ENCODE measurements around the gene TSPAN18.

The TSPAN18 gene

GRCh38 chr11:44930588-44931302 lies 204.0 kb downstream of the TSPAN18 start:
- H3K4me3 ChIP-seq (ENCODE audit: low read depth, low read length): no peak overlapping the region
- TF ChIP-seq CTCF (IDR thresholded peaks at IDR 0.05; ENCODE audit: low read depth, low read length, missing control alignments): no peak
- no peak for DNase-seq (ENCODE audit: low read depth)
- in situ Hi-C loops (cut with HindIII; ENCODE audit: low sequenced_read_pairs): loop anchor here (10.0 to 25.0 kb wide), 2 partner anchors 164 to 407 kb away; no protein-coding TSS in a partner anchor

GRCh38 chr11:44931466-44931865 lies 204.7 kb downstream of the TSPAN18 start:
- in situ Hi-C loops (cut with HindIII; ENCODE audit: low sequenced_read_pairs): loop anchor here (10.0 to 25.0 kb wide), 2 partner anchors 163 to 406 kb away; no protein-coding TSS in a partner anchor
- no peak for TF ChIP-seq CTCF (IDR thresholded peaks at IDR 0.05; ENCODE audit: low read depth, low read length, missing control alignments)
- DNase-seq (ENCODE audit: low read depth): no peak
- H3K4me3 ChIP-seq (ENCODE audit: low read depth, low read length): no peak overlapping the region

GRCh38 chr11:44934110-44934509 lies 207.3 kb downstream of the TSPAN18 start:
- in situ Hi-C loops (cut with HindIII; ENCODE audit: low sequenced_read_pairs): loop anchor here (10.0 to 25.0 kb wide), 2 partner anchors 161 to 403 kb away; no protein-coding TSS in a partner anchor
- no peak overlapping the region for H3K4me3 ChIP-seq (ENCODE audit: low read depth, low read length)
- TF ChIP-seq CTCF (IDR thresholded peaks at IDR 0.05; ENCODE audit: low read depth, low read length, missing control alignments): no peak
- DNase-seq (ENCODE audit: low read depth): no peak

GRCh38 chr11:44934735-44935250 lies 208.0 kb downstream of the TSPAN18 start:
- no peak for TF ChIP-seq CTCF (IDR thresholded peaks at IDR 0.05; ENCODE audit: low read depth, low read length, missing control alignments)
- DNase-seq (ENCODE audit: low read depth): no peak
- in situ Hi-C loops (cut with HindIII; ENCODE audit: low sequenced_read_pairs): loop anchor here (10.0 to 25.0 kb wide), 2 partner anchors 160 to 403 kb away; no protein-coding TSS in a partner anchor
- no peak overlapping the region for H3K4me3 ChIP-seq (ENCODE audit: low read depth, low read length)

GRCh38 chr11:44936525-44936924 lies 209.8 kb downstream of the TSPAN18 start:
- in situ Hi-C loops (cut with HindIII; ENCODE audit: low sequenced_read_pairs): loop anchor here (10.0 to 25.0 kb wide), 2 partner anchors 158 to 401 kb away; no protein-coding TSS in a partner anchor
- peak; percentile 89 for TF ChIP-seq CTCF (IDR thresholded peaks at IDR 0.05; ENCODE audit: low read depth, low read length, missing control alignments)
- peak; percentile 64 for DNase-seq (ENCODE audit: low read depth)
- no peak overlapping the region for H3K4me3 ChIP-seq (ENCODE audit: low read depth, low read length)

GRCh38 chr11:44936951-44937543 lies 210.3 kb downstream of the TSPAN18 start:
- H3K4me3 ChIP-seq (ENCODE audit: low read depth, low read length): no peak overlapping the region
- in situ Hi-C loops (cut with HindIII; ENCODE audit: low sequenced_read_pairs): loop anchor here (10.0 to 25.0 kb wide), 2 partner anchors 158 to 400 kb away; no protein-coding TSS in a partner anchor
- no peak for TF ChIP-seq CTCF (IDR thresholded peaks at IDR 0.05; ENCODE audit: low read depth, low read length, missing control alignments)
- DNase-seq (ENCODE audit: low read depth): no peak
